Loucy (cell line): ENCODE data around the gene TAF7L.
"Not testable (repeated sequence)": the region's sequence is repeated elsewhere in the genome, so short reads cannot be mapped to it uniquely, and the experiment has no call there.

Experiments
- H2AFZ ChIP-seq: fragments of 200-600 bp; sonication (generic); 2 replicates; pipeline ENCODE4 v1.6.0; 2016; ENCODE audit warnings: antibody characterized with exemption, mild to moderate bottlenecking, low read length, moderate library complexity
- H3F3A ChIP-seq: fragments of 200-600 bp; 2 replicates; pipeline ENCODE4 v1.6.0; 2016; ENCODE audit warnings: antibody characterized with exemption, low read depth, mild to moderate bottlenecking
- H3K27me3 ChIP-seq: fragments of 200-600 bp; sonication (generic); 2 replicates; pipeline ENCODE4 v1.6.1; 2014; ENCODE audit warnings: low read length, mild to moderate bottlenecking; ENCODE audit not compliant: insufficient read depth, poor library complexity, severe bottlenecking
- H3K36me3 ChIP-seq: fragments of 200-600 bp; sonication (generic); 2 replicates; pipeline ENCODE4 v1.6.1; 2016; ENCODE audit warnings: low read length; ENCODE audit not compliant: insufficient read depth
- H3K4me1 ChIP-seq: fragments of 200-600 bp; sonication (generic); 2 replicates; pipeline ENCODE4 v1.5.1; 2014; ENCODE audit warnings: low read length, mild to moderate bottlenecking; ENCODE audit not compliant: insufficient read depth, poor library complexity, severe bottlenecking
- H3K4me2 ChIP-seq: fragments of 200-600 bp; sonication (generic); 2 replicates; pipeline ENCODE4 v1.6.0; 2014; ENCODE audit warnings: antibody characterized with exemption, low read length, low read depth, mild to moderate bottlenecking; ENCODE audit not compliant: poor library complexity, severe bottlenecking
- H3K4me3 ChIP-seq: fragments of 200-600 bp; sonication (generic); 2 replicates; pipeline ENCODE4 v1.5.1; 2014; ENCODE audit warnings: low read length, mild to moderate bottlenecking, mixed read lengths; ENCODE audit not compliant: poor library complexity, severe bottlenecking
- H3K79me2 ChIP-seq: fragments of 200-600 bp; sonication (generic); 2 replicates; pipeline ENCODE4 v1.6.1; 2014; ENCODE audit warnings: low read length; ENCODE audit not compliant: insufficient read depth
- H3K9ac ChIP-seq: fragments of 200-600 bp; sonication (generic); 2 replicates; pipeline ENCODE4 v1.6.0; 2014; ENCODE audit warnings: mild to moderate bottlenecking, low read depth, low read length, moderate library complexity; ENCODE audit not compliant: poor library complexity, severe bottlenecking
- H3K9me2 ChIP-seq: fragments of 200-600 bp; sonication (generic); replicated peaks from 2 replicates; pipeline ENCODE4 v1.6.1; 2016; ENCODE audit warnings: low read depth, low read length, mixed read lengths
- H3K9me3 ChIP-seq: fragments of 200-600 bp; sonication (generic); 2 replicates; pipeline ENCODE4 v1.6.1; 2014; ENCODE audit warnings: mild to moderate bottlenecking, antibody characterized with exemption, low read length, low read depth; ENCODE audit not compliant: insufficient read depth
- H4K20me1 ChIP-seq: fragments of 200-600 bp; sonication (generic); 2 replicates; pipeline ENCODE4 v1.6.0; 2014; ENCODE audit warnings: antibody characterized with exemption, low read length, mild to moderate bottlenecking; ENCODE audit not compliant: insufficient read depth, poor library complexity, severe bottlenecking
- CTCF ChIP-seq: fragments of 200-600 bp; sonication (generic); conservative IDR thresholded peaks from 2 replicates; pipeline ENCODE4 v1.5.1; 2014; ENCODE audit warnings: mild to moderate bottlenecking, antibody characterized with exemption, low read length
- EZH2phosphoT487 ChIP-seq: fragments of 200-600 bp; IDR thresholded peaks from 2 replicates; pipeline ENCODE4 v1.6.1; 2018; ENCODE audit warnings: antibody characterized with exemption, mild to moderate bottlenecking, moderate library complexity, borderline replicate concordance

Gene TAF7L

GRCh38 chrX:101290957-101291603 lies at the start of gene TAF7L:
Gene TAF7L (minus strand): TSS chrX:101291334. CDS start chrX:101287543, 3,791 bp downstream.
- Histone ChIP-seq H3F3A (no peaks in the 10 kb centered on the region), H3K79me2 (no peaks in the 10 kb centered on the region), H3K4me3 (no peak within 1 kb of the TSS), H3K9me2 (no peaks in the 10 kb centered on the region), H4K20me1 (no peaks in the 10 kb centered on the region), H3K4me1 (no peaks in the 10 kb centered on the region), H3K9me3 (no peaks in the 10 kb centered on the region), H3K27me3 (no peaks in the 10 kb centered on the region), H3K9ac (no peak within 1 kb of the TSS), H2AFZ (no peak within 1 kb of the TSS), H3K36me3 (no peaks in the 10 kb centered on the region), H3K4me2 (no peak within 1 kb of the TSS)
- TF ChIP-seq EZH2phosphoT487 (no peak), CTCF (no peak)

- H2AFZ ChIP-seq = no peak overlapping the region
- no peaks in the 10 kb centered on the region for H3K79me2 ChIP-seq
- H3K36me3 ChIP-seq = no peaks in the 10 kb centered on the region
- no peak overlapping the region for H3K4me2 ChIP-seq
- no peaks in the 10 kb centered on the region for H4K20me1 ChIP-seq
- H3K27me3 ChIP-seq = no peaks in the 10 kb centered on the region
- no peaks in the 10 kb centered on the region for H3K9me3 ChIP-seq
- no peaks in the 10 kb centered on the region for H3F3A ChIP-seq
- H3K4me1 ChIP-seq = no peaks in the 10 kb centered on the region
- H3K4me3 ChIP-seq = no peak overlapping the region
- no peak overlapping the region for H3K9ac ChIP-seq
- TF ChIP-seq CTCF (no peak), EZH2phosphoT487 (no peak)
- H3K9me2 ChIP-seq = no peaks in the 10 kb centered on the region
Measured at GRCh38 chrX:101337776-101338271, 46.7 kb upstream of the TAF7L start.

GRCh38 chrX:101334310-101334709 lies 43.2 kb upstream of the TAF7L start:
- H3K79me2 ChIP-seq, H3K4me2 ChIP-seq, H3K9me3 ChIP-seq, H4K20me1 ChIP-seq, H3K9me2 ChIP-seq, H3K4me1 ChIP-seq, H3K4me3 ChIP-seq, H3F3A ChIP-seq, H2AFZ ChIP-seq, H3K9ac ChIP-seq, H3K36me3 ChIP-seq, H3K27me3 ChIP-seq: not testable (repeated sequence)

- not testable (repeated sequence) for H3K9ac ChIP-seq, H3K9me2 ChIP-seq, H3K79me2 ChIP-seq, H3K4me1 ChIP-seq, H3K9me3 ChIP-seq, H4K20me1 ChIP-seq, H3F3A ChIP-seq, H3K4me3 ChIP-seq, H3K36me3 ChIP-seq, H3K27me3 ChIP-seq, H2AFZ ChIP-seq, H3K4me2 ChIP-seq
Measured at GRCh38 chrX:101326600-101326999, 35.5 kb upstream of the TAF7L start.
